ENCODE measurements around the gene BNIP5. TPM values are rescaled to one million over a fixed set of nuclear protein-coding genes. Genes with fewer than 3 reads are reported as not detected.

BNIP5 gene
- polyA plus RNA-seq, 3 donors = not detected

DNA sequence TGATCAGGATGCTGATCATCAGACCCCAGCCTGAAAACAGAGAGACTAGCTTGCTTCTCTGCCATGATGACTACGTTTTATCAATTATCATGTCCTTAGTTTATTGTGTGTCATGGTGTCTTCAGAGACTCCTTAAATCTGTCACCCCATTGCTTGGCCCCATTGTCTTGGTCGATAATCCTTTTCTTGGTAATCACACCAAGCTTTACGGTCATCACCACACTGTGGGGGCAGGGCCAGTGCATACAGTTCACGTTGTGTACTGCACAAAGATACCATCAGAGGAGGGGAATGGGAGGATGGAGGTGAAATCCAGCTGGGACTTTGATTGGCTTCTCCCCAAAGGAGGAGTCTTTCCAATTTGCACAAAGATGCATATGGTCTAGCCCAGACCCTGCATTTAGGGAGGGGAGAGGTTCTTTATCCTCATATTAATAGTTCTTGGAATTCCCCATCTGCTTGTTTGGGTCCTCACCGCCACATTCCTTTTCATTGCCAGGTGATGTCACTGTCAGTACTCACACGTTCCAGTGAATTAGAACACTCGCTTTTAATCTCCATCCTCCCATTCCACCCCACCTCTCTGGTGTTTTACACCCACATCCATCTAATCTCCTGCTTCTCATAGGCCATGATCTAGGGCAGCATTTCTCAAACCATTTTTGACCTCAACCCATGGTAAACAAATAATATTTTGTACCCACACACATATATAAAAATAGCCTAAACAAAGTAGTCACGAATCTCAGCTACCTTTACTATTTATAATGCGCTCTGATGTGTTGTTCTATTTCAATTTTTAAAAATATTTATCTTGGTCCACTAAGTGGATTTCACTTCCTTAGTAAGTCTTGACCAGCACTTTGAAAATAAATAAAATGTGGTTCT, 45.1 kb upstream of the BNIP5 start:
- WGBS (ENCODE audit: insufficient coverage) = 100% methylated on average over 4 of the region's 9 CpGs
- no peak overlapping the region for H3K27ac ChIP-seq (ENCODE audit: low read depth in 1 of 2, low read length in 2 of 2)
- H3K27me3 Mint-ChIP-seq (ENCODE audit: low read depth in 3 of 3) = peaks cover 3 to 18% (median 16%) of the 10 kb centered on the region in 3 donors
- peaks cover 4 to 9% of the 10 kb centered on the region in 2 donors for H3K4me1 ChIP-seq (ENCODE audit: control insufficient read depth in 1 of 2, insufficient read depth in 2 of 2, low read length in 2 of 2)
- H3K4me3 ChIP-seq (replicated peaks in 1 of 3; ENCODE audit: low read depth in 2 of 3, low read length in 3 of 3) = no peak overlapping the region
- H3K27me3 ChIP-seq (ENCODE audit: control insufficient read depth in 2 of 2, insufficient read depth in 2 of 2, low read length in 2 of 2) = peaks cover 0 to 2% of the 10 kb centered on the region in 2 donors
- intact Hi-C loops (cut with micrococcal nuclease) = no loop called here
- peaks cover 11% of the 10 kb centered on the region for H3K4me1 Mint-ChIP-seq
- peaks cover 0 to 3% (median 0%) of the 10 kb centered on the region in 7 donors for H3K9me3 Mint-ChIP-seq
- TF ChIP-seq, protein P1, sequence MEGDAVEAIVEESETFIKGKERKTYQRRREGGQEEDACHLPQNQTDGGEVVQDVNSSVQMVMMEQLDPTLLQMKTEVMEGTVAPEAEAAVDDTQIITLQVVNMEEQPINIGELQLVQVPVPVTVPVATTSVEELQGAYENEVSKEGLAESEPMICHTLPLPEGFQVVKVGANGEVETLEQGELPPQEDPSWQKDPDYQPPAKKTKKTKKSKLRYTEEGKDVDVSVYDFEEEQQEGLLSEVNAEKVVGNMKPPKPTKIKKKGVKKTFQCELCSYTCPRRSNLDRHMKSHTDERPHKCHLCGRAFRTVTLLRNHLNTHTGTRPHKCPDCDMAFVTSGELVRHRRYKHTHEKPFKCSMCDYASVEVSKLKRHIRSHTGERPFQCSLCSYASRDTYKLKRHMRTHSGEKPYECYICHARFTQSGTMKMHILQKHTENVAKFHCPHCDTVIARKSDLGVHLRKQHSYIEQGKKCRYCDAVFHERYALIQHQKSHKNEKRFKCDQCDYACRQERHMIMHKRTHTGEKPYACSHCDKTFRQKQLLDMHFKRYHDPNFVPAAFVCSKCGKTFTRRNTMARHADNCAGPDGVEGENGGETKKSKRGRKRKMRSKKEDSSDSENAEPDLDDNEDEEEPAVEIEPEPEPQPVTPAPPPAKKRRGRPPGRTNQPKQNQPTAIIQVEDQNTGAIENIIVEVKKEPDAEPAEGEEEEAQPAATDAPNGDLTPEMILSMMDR (IDR thresholded peaks at IDR 0.05) = no peak
- H4K20me1 ChIP-seq (ENCODE audit: insufficient read depth, low read length) = no peaks in the 10 kb centered on the region
- H3K79me2 ChIP-seq (ENCODE audit: insufficient read depth, low read length) = no peaks in the 10 kb centered on the region
- H3K4me3 Mint-ChIP-seq = no peak overlapping the region
- H2AFZ ChIP-seq (ENCODE audit: insufficient read depth, low read depth, low read length, poor library complexity, severe bottlenecking) = no peak overlapping the region
- DNase-seq = no peak
- H3K27ac Mint-ChIP-seq = peak overlapping the region in 2 of 7 donors; percentile 12 to 65
- H3K9me3 ChIP-seq (replicated peaks in 1 of 2; ENCODE audit: control insufficient read depth in 1 of 2, insufficient read depth in 1 of 2, low read length in 2 of 2) = no peaks in the 10 kb centered on the region
- H3K9ac ChIP-seq (ENCODE audit: insufficient read depth, low read length, poor library complexity, severe bottlenecking) = no peak overlapping the region
- no peaks in the 10 kb centered on the region for H3K36me3 ChIP-seq (replicated peaks in 1 of 2; ENCODE audit: control insufficient read depth in 1 of 2, insufficient read depth in 2 of 2, low read length in 2 of 2)
- H3K36me3 Mint-ChIP-seq = peaks cover 2 to 13% of the 10 kb centered on the region in 2 donors
- no peak overlapping the region for H3K4me2 ChIP-seq (replicated peaks; ENCODE audit: extremely low read depth, low read length, poor library complexity, severe bottlenecking)

GRCh38 chr6:36380166-36380565, 43.5 kb upstream of the BNIP5 start:
- no peak overlapping the region for H3K9ac ChIP-seq (ENCODE audit: insufficient read depth, low read length, poor library complexity, severe bottlenecking)
- H3K27me3 ChIP-seq (ENCODE audit: control insufficient read depth in 2 of 2, insufficient read depth in 2 of 2, low read length in 2 of 2) = no peaks in the 10 kb centered on the region
- no peaks in the 10 kb centered on the region for H3K36me3 ChIP-seq (replicated peaks in 1 of 2; ENCODE audit: control insufficient read depth in 1 of 2, insufficient read depth in 2 of 2, low read length in 2 of 2)
- TF ChIP-seq, protein P1 (IDR thresholded peaks at IDR 0.05) = no peak
- peaks cover 0 to 3% (median 0%) of the 10 kb centered on the region in 7 donors for H3K9me3 Mint-ChIP-seq
- H2AFZ ChIP-seq (ENCODE audit: insufficient read depth, low read depth, low read length, poor library complexity, severe bottlenecking) = no peak overlapping the region
- H3K4me1 ChIP-seq (ENCODE audit: control insufficient read depth in 1 of 2, insufficient read depth in 2 of 2, low read length in 2 of 2) = no peaks in the 10 kb centered on the region
- intact Hi-C loops (cut with micrococcal nuclease) = no loop called here
- no peak overlapping the region for H3K4me2 ChIP-seq (replicated peaks; ENCODE audit: extremely low read depth, low read length, poor library complexity, severe bottlenecking)
- peaks cover 0 to 6% (median 3%) of the 10 kb centered on the region in 3 donors for H3K27me3 Mint-ChIP-seq (ENCODE audit: low read depth in 3 of 3)
- H3K36me3 Mint-ChIP-seq = peaks cover 0 to 15% of the 10 kb centered on the region in 2 donors
- no peak overlapping the region for H3K27ac ChIP-seq (ENCODE audit: low read depth in 1 of 2, low read length in 2 of 2)
- DNase-seq = no peak
- H3K9me3 ChIP-seq (replicated peaks in 1 of 2; ENCODE audit: control insufficient read depth in 1 of 2, insufficient read depth in 1 of 2, low read length in 2 of 2) = no peaks in the 10 kb centered on the region
- H3K27ac Mint-ChIP-seq = no peak overlapping the region
- no peaks in the 10 kb centered on the region for H3K79me2 ChIP-seq (ENCODE audit: insufficient read depth, low read length)
- no peak overlapping the region for H3K4me3 Mint-ChIP-seq
- H3K4me3 ChIP-seq (replicated peaks in 1 of 3; ENCODE audit: low read depth in 2 of 3, low read length in 3 of 3) = no peak overlapping the region
- H4K20me1 ChIP-seq (ENCODE audit: insufficient read depth, low read length) = no peaks in the 10 kb centered on the region
- peaks cover 3% of the 10 kb centered on the region for H3K4me1 Mint-ChIP-seq
- WGBS (ENCODE audit: insufficient coverage) = 100% methylated on average over 4 of the region's 4 CpGs

Data from CD14-positive monocyte (primary cell).